Aortic smooth muscle cell (primary cell): ENCODE measurements around the gene TIGD3. TPM values are rescaled to one million over a fixed set of nuclear protein-coding genes. Genes with fewer than 3 reads are reported as not detected.

Source experiments
- total RNA-seq: library from RNA; depleted of rRNA; stranded (reverse); fragments of >200 nt; gene quantifications from 2 replicates; pipeline ENCODE4 v1.2.3, GENCODE V29; 2014

TIGD3 gene
- total RNA-seq: 0.13 TPM in 1 of 2 replicates, not detected in the other

GRCh38 chr11:65354265-65355012 lies at the start of gene TIGD3:
TSS of gene TIGD3 (plus strand) at chr11:65354751. CDS start at chr11:65355809, 1,058 bp downstream.

GRCh38 chr11:65314501-65315203 lies 39.9 kb upstream of the TIGD3 start, which contains the start of gene CDC42EP2:
TSS of gene CDC42EP2 (plus strand) at chr11:65314866. CDS start at chr11:65320899, 6,033 bp downstream.

GRCh38 chr11:65382033-65382803 lies 27.7 kb downstream of the TIGD3 start, which contains the start of gene SLC25A45:
TSS of gene SLC25A45 (minus strand) at chr11:65382646. CDS start at chr11:65381951, 695 bp downstream.

GRCh38 chr11:65386307-65387140 lies 32.0 kb downstream of the TIGD3 start, which contains the start of gene FRMD8:
TSS of gene FRMD8 (plus strand) at chr11:65386637. CDS start at chr11:65387037, 400 bp downstream.

Other genes starting within 250 kb of the TIGD3 start
- gene TM7SF2, start 242.9 kb upstream of the TIGD3 start, total RNA-seq: 8.9 and 9.0 TPM in 2 replicates
- 6.0 and 6.1 TPM in 2 replicates for gene ZNHIT2, start 237.1 kb upstream of the TIGD3 start, total RNA-seq
- gene FAU, start 232.6 kb upstream of the TIGD3 start, total RNA-seq: 379 and 456 TPM in 2 replicates
- gene MRPL49, start 232.4 kb upstream of the TIGD3 start, total RNA-seq: 28.3 and 34.2 TPM in 2 replicates
- 16.8 and 20.1 TPM in 2 replicates for gene SYVN1, start 220.2 kb upstream of the TIGD3 start, total RNA-seq
- gene SPDYC, start 184.5 kb upstream of the TIGD3 start, total RNA-seq: not detected in 2 replicates
- gene CAPN1, start 172.8 kb upstream of the TIGD3 start, total RNA-seq: 88.9 and 117 TPM in 2 replicates
- 3.9 and 7.0 TPM in 2 replicates for gene POLA2, start 92.8 kb upstream of the TIGD3 start, total RNA-seq
- gene CDC42EP2, start 39.9 kb upstream of the TIGD3 start, total RNA-seq: 7.3 and 12.8 TPM in 2 replicates
- gene DPF2, start 20.9 kb upstream of the TIGD3 start, total RNA-seq: 25.8 and 33.8 TPM in 2 replicates
- gene SLC25A45, start 27.9 kb downstream of the TIGD3 start, total RNA-seq: 2.1 and 2.2 TPM in 2 replicates
- 33.5 and 44.3 TPM in 2 replicates for gene FRMD8, start 31.9 kb downstream of the TIGD3 start, total RNA-seq
- 182 and 369 TPM in 2 replicates for gene NEAT1, start 68.0 kb downstream of the TIGD3 start, total RNA-seq
- 9,504 and 16,975 TPM in 2 replicates for gene MALAT1, start 144.3 kb downstream of the TIGD3 start, total RNA-seq
- 81.8 and 103 TPM in 2 replicates for gene SCYL1, start 170.3 kb downstream of the TIGD3 start, total RNA-seq
- 59.5 and 86.0 TPM in 2 replicates for gene LTBP3, start 203.6 kb downstream of the TIGD3 start, total RNA-seq
- 28.5 and 40.3 TPM in 2 replicates for gene ZNRD2, start 215.7 kb downstream of the TIGD3 start, total RNA-seq
- gene FAM89B, start 217.8 kb downstream of the TIGD3 start, total RNA-seq: 19.4 and 22.1 TPM in 2 replicates
- 116 and 131 TPM in 2 replicates for gene EHBP1L1, start 221.3 kb downstream of the TIGD3 start, total RNA-seq
- gene KCNK7, start 241.0 kb downstream of the TIGD3 start, total RNA-seq: 0.06 and 0.13 TPM in 2 replicates